GM12878 (cell line): ENCODE measurements around the gene SMOC2.

Experiments
- CTCF ChIP-seq, 3 experiments: IDR thresholded peaks in 2 of 3; conservative IDR thresholded peaks in 1 of 3; 2 replicates each; pipeline ENCODE4 v1.5.1; 2011; ENCODE audit warnings: low read depth in 3 of 3, low read length in 3 of 3, mild to moderate bottlenecking in 3 of 3, control low read depth in 2 of 3, moderate library complexity in 2 of 3, inconsistent platforms in 1 of 3, mixed read lengths in 1 of 3; ENCODE audit not compliant: control insufficient read depth in 2 of 3, insufficient read depth in 1 of 3; ENCODE audit errors: extremely low read depth in 1 of 3
- EZH2 ChIP-seq: IDR thresholded peaks from 2 replicates; pipeline ENCODE4 v1.6.1; 2012; ENCODE audit warnings: low read depth, mild to moderate bottlenecking, control low read depth, inconsistent platforms, low read length, borderline replicate concordance; ENCODE audit not compliant: control insufficient read depth
- JUNB ChIP-seq: IDR thresholded peaks from 2 replicates; pipeline ENCODE4 v1.6.1; 2016; ENCODE audit warnings: antibody characterized with exemption, mild to moderate bottlenecking
- POLR2AphosphoS5 ChIP-seq: IDR thresholded peaks from 2 replicates; pipeline ENCODE4 v1.6.1; 2011; ENCODE audit warnings: mild to moderate bottlenecking, low read length, inconsistent platforms
- SIX5 ChIP-seq: IDR thresholded peaks from 2 replicates; pipeline ENCODE4 v1.6.1; 2011; ENCODE audit warnings: mild to moderate bottlenecking, low read depth, low read length, moderate library complexity; ENCODE audit not compliant: severe bottlenecking
- SP1 ChIP-seq: IDR thresholded peaks from one replicate; pipeline ENCODE4 v1.6.1; 2011; ENCODE audit warnings: low read depth, low read length

GRCh38 chr6:168625602-168626001 lies 184.6 kb downstream of the SMOC2 start:
- TF ChIP-seq EZH2 (no peak), JUNB (no peak), SP1 (no peak), SIX5 (no peak), CTCF (IDR thresholded peaks at IDR 0.05 in 2 of 3, conservative IDR thresholded peaks at IDR 0.05 in 1 of 3; ENCODE audit: control insufficient read depth in 2 of 3, extremely low read depth in 1 of 3, insufficient read depth in 1 of 3, low read depth in 3 of 3, low read length in 3 of 3) (no peak), POLR2AphosphoS5 (no peak)
